HFF-Myc (cell line): Measurements from ENCODE around the gene ZDHHC7.
A peak's percentile ranks its signal among the peaks of the same experiment; 100 is the strongest.

Experiments
- DNase-seq: peaks from one replicate; pipeline ENCODE4 v3.0.0-alpha.2; 2011; ENCODE audit warnings: low read depth; ENCODE audit errors: extremely low read depth
- H3K4me3 ChIP-seq: replicated peaks from 2 replicates; pipeline ENCODE4 v1.5.1; 2011; ENCODE audit warnings: low read depth, mild to moderate bottlenecking, control low read depth, low read length
- TF ChIP-seq, protein P1 (sequence below): IDR thresholded peaks from 2 replicates; pipeline ENCODE4 v1.5.1; 2012; ENCODE audit warnings: mild to moderate bottlenecking, low read depth, low read length, control low read depth; ENCODE audit errors: missing control alignments

Gene ZDHHC7

DNA sequence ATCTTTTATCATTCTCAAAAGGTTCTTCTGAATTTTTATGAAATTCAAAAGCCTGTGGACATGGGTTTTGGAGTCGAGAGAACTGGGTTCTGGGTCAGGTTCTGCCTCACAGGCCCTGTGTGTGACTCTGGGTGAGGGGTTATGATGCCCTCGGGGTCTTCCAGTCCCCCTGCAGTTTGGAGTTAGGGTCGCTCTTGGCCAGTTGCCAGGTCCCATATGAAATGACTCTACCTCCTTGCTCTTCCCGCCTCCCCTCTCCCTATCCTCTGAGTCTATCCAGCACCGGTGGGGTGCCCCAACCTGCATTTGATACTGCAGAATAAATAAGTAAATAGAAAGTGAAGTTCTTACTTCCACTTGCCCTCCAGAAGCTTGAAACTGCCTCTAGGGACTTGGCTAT, 54.1 kb downstream of the ZDHHC7 start:
- TF ChIP-seq, protein P1, sequence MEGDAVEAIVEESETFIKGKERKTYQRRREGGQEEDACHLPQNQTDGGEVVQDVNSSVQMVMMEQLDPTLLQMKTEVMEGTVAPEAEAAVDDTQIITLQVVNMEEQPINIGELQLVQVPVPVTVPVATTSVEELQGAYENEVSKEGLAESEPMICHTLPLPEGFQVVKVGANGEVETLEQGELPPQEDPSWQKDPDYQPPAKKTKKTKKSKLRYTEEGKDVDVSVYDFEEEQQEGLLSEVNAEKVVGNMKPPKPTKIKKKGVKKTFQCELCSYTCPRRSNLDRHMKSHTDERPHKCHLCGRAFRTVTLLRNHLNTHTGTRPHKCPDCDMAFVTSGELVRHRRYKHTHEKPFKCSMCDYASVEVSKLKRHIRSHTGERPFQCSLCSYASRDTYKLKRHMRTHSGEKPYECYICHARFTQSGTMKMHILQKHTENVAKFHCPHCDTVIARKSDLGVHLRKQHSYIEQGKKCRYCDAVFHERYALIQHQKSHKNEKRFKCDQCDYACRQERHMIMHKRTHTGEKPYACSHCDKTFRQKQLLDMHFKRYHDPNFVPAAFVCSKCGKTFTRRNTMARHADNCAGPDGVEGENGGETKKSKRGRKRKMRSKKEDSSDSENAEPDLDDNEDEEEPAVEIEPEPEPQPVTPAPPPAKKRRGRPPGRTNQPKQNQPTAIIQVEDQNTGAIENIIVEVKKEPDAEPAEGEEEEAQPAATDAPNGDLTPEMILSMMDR = no peak
- H3K4me3 ChIP-seq = no peak overlapping the region
- DNase-seq = no peak

DNA sequence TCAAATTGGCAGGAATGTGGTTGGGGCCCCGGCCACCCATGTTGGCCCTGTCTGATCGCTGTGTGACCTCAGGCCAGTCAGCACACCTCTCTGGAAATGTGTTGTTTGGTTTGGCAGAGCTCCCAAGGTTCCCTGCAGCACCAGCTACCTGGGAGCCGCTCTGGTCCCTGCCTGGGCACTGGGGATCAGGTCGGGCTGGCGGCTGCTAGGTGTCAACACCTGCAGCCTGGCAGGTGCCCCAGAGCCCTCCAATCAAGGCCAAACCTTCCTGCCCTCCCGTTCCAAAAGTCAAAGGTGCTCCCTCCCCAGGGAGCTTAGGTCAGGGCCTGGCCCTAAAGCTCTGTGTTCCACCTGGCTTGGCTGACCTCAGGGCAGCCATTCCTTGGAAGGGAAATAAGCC, 55.9 kb downstream of the ZDHHC7 start:
- TF ChIP-seq, protein P1 = no peak
- no peak for DNase-seq

DNA sequence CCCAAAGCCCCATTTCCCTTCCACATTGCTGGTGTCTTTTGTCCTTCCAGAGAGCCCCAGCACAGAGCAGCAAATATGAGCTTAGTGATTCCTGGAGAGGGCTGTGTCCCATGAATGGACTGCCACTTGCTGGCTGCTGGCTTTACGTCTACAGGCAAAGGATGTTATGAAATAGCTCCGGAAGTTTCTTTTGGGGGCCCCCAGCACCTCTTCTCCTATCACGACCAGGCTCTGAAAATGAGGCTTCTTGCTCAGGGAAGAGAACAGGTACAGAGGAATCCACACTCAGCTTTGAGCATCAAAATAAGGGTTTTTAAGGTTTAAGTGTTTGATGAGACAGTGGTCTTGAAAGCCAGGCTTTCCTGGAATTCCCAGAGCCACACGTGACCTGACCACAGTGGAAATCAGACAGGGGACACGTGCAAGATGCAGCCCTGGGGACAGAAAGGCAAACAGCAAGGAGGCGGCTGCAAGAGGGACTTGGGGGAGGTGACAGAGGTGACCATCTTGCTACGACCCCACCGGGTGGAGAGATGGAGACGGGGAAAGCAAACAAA, 58.1 kb downstream of the ZDHHC7 start:
- TF ChIP-seq, protein P1 = no peak
- no peak for DNase-seq

More for the DNA sequence above, 55.9 kb downstream of the ZDHHC7 start:
- H3K4me3 ChIP-seq = no peak overlapping the region

DNA sequence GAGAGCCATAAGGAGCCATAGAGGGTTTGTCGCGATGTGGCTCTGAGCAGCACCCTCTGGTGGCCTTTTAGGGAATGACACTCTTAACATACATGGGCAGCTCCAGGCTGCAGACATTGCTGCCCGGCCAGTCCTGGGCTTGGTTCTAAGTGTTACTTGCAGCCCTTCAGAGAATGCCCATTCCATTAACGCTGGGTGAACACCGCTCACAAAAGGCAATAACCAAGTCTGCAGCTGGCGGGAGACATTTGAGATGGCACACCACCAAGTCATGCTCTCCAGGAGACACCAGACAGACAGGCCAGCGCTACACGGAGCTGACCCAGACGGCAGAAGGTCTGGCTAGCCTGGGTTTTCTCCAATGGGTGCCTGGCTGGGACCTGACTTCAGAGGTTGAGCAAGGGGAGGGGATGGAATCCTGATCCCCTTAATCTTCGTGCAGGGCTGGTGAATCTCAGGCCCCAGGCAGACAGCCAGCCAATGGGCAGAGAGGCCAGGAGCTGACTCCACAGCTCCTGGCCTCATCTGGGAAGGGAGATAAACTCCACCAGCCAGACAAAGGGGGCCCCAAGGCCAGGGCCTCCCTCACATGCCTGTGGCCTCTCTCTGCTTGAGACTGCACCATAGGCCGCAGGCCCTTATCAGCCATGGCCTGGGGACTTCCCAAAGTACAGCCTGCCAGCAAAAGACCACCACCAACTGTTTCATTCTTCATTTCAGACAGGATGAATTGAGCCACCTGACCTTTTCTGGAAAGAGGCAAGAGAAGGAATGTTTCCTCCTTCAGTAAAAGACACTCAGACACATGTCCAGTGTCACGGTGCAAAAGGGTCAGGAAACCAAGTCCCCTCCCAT, 58.8 kb downstream of the ZDHHC7 start:
- H3K4me3 ChIP-seq = no peak overlapping the region
- peak; percentile 67 for DNase-seq
- TF ChIP-seq, protein P1 = peak; percentile 87

More for the DNA sequence above, 58.1 kb downstream of the ZDHHC7 start:
- no peak overlapping the region for H3K4me3 ChIP-seq

DNA sequence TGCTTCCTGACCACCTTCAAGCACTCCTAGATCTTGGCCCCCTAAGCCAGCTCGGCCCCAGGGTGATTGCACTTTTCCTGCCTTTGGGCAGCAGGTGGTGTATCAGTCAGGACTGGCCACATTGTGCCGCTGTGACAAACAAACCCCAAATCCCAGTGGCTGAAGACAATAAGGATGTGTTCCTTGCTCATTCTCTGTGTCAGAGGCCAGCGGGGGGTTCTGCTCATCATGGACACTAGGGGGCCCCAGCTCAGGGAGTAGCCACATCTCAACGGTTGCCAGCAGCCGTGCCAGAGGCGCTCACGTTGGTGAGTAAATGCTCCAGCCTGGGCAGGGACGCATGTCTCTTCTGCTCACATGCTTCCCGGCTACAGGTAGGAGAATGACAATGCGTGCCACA, 60.4 kb downstream of the ZDHHC7 start:
- DNase-seq = no peak
- H3K4me3 ChIP-seq = no peak overlapping the region
- TF ChIP-seq, protein P1 = peak; percentile 48

DNA sequence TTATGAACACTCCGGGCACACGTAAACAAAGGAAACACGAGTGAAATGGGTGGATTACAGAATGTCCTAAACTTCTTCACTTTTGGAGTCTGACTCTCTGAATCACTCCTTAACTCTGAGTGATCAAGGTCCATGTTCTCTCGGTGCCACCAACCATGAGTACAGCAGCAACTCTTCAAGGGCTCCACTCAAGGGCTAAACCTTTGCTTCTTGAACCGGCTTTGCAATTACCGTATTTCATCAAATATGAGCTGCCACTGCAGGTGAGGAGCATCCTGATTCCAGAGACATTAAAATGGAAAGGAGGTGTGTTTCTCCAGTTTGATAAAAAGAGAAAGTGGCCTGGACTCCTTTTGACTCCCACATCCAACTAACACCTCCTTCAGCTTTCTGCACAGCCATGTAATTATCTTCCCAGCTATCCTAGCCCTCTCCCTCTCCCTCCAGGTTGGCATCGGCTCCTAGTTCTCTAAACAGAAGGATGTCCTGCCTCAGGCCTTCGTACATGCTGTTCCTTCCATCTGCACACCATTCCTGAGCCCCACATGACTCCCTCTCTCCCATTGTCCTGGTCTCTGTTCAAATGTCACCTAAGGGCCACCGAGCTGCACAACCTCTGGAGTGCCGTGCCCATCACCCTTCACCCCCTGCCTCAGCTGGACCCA, 61.4 kb downstream of the ZDHHC7 start:
- DNase-seq = no peak
- TF ChIP-seq, protein P1 = no peak
- H3K4me3 ChIP-seq = no peak overlapping the region
